ENCODE results near the gene TAP2. TPM values are rescaled to one million over a fixed set of nuclear protein-coding genes. Genes with fewer than 3 reads are reported as not detected.
"Not testable (repeated sequence)": the region's sequence is repeated elsewhere in the genome, so short reads cannot be mapped to it uniquely, and the experiment has no call there.

The TAP2 gene
- polyA plus RNA-seq, 1 donor from 2014 or later, result 1.2 TPM

GRCh38 chr6:32882879-32883250 lies 44.3 kb upstream of the TAP2 start:
- Histone ChIP-seq H3K9me2 (ENCODE audit: insufficient read depth, low read length) (no peaks in the 10 kb centered on the region), H3K36me3 (ENCODE audit: insufficient read depth, low read length) (no peaks in the 10 kb centered on the region), H2AFZ (ENCODE audit: low read depth, low read length) (no peak overlapping the region), H3K27me3 (ENCODE audit: insufficient read depth, low read depth, low read length) (no peaks in the 10 kb centered on the region), H3K79me2 (replicated peaks; ENCODE audit: insufficient read depth, low read length) (no peaks in the 10 kb centered on the region), H3K9me3 (ENCODE audit: low read length) (no peaks in the 10 kb centered on the region), H4K20me1 (ENCODE audit: insufficient read depth) (no peaks in the 10 kb centered on the region), H3K4me3 (ENCODE audit: low read length) (no peak overlapping the region), H3K27ac (ENCODE audit: low read length) (no peak overlapping the region), H3K9ac (ENCODE audit: low read length) (no peak overlapping the region), H3F3A (ENCODE audit: insufficient read depth, low read length, poor library complexity, severe bottlenecking) (no peaks in the 10 kb centered on the region), H3K4me2 (ENCODE audit: low read length) (no peak overlapping the region)
- TF ChIP-seq TAF1 (IDR thresholded peaks at IDR 0.05; ENCODE audit: low read depth) (no peak), POLR2AphosphoS5 (IDR thresholded peaks at IDR 0.05) (no peak), REST (IDR thresholded peaks at IDR 0.05; ENCODE audit: borderline replicate concordance) (no peak), EP300 (conservative IDR thresholded peaks at IDR 0.05; ENCODE audit: poor library complexity, severe bottlenecking) (no peak), CTCF (IDR thresholded peaks at IDR 0.05; ENCODE audit: poor library complexity, severe bottlenecking) (no peak), EZH2 (IDR thresholded peaks at IDR 0.05; ENCODE audit: borderline replicate concordance, insufficient read depth, low read length, poor library complexity, severe bottlenecking) (no peak), SMC3 (conservative IDR thresholded peaks at IDR 0.05; ENCODE audit: poor library complexity) (no peak), MXI1 (conservative IDR thresholded peaks at IDR 0.05; ENCODE audit: poor library complexity, severe bottlenecking) (no peak), RAD21 (conservative IDR thresholded peaks at IDR 0.05) (no peak)

GRCh38 chr6:32880962-32881361 lies 42.4 kb upstream of the TAP2 start:
- H3K27ac ChIP-seq (ENCODE audit: low read length); H3F3A ChIP-seq (ENCODE audit: insufficient read depth, low read length, poor library complexity, severe bottlenecking); H3K9ac ChIP-seq (ENCODE audit: low read length); H3K4me3 ChIP-seq (ENCODE audit: low read length); H3K27me3 ChIP-seq (ENCODE audit: insufficient read depth, low read depth, low read length); H3K4me2 ChIP-seq (ENCODE audit: low read length); H3K36me3 ChIP-seq (ENCODE audit: insufficient read depth, low read length); H2AFZ ChIP-seq (ENCODE audit: low read depth, low read length); H3K9me3 ChIP-seq (ENCODE audit: low read length); H3K79me2 ChIP-seq (replicated peaks; ENCODE audit: insufficient read depth, low read length); H4K20me1 ChIP-seq (ENCODE audit: insufficient read depth); H3K9me2 ChIP-seq (ENCODE audit: insufficient read depth, low read length): not testable (repeated sequence)

GRCh38 chr6:32879691-32880090 lies 41.2 kb upstream of the TAP2 start:
- Histone ChIP-seq H4K20me1 (ENCODE audit: insufficient read depth) (no peaks in the 10 kb centered on the region), H3K27me3 (ENCODE audit: insufficient read depth, low read depth, low read length) (no peaks in the 10 kb centered on the region), H2AFZ (ENCODE audit: low read depth, low read length) (no peak overlapping the region), H3K9me2 (ENCODE audit: insufficient read depth, low read length) (no peaks in the 10 kb centered on the region), H3K9ac (ENCODE audit: low read length) (no peak overlapping the region), H3K9me3 (ENCODE audit: low read length) (no peaks in the 10 kb centered on the region), H3K27ac (ENCODE audit: low read length) (no peak overlapping the region), H3K36me3 (ENCODE audit: insufficient read depth, low read length) (no peaks in the 10 kb centered on the region), H3K79me2 (replicated peaks; ENCODE audit: insufficient read depth, low read length) (no peaks in the 10 kb centered on the region), H3K4me2 (ENCODE audit: low read length) (no peak overlapping the region), H3F3A (ENCODE audit: insufficient read depth, low read length, poor library complexity, severe bottlenecking) (no peaks in the 10 kb centered on the region), H3K4me3 (ENCODE audit: low read length) (no peak overlapping the region)
- TF ChIP-seq POLR2AphosphoS5 (IDR thresholded peaks at IDR 0.05), result no peak
- no peak for TF ChIP-seq RAD21 (conservative IDR thresholded peaks at IDR 0.05)
- no peak for TF ChIP-seq TAF1 (IDR thresholded peaks at IDR 0.05; ENCODE audit: low read depth)
- no peak for TF ChIP-seq EP300 (conservative IDR thresholded peaks at IDR 0.05; ENCODE audit: poor library complexity, severe bottlenecking)
- no peak for TF ChIP-seq CTCF (IDR thresholded peaks at IDR 0.05; ENCODE audit: poor library complexity, severe bottlenecking)
- no peak for TF ChIP-seq MXI1 (conservative IDR thresholded peaks at IDR 0.05; ENCODE audit: poor library complexity, severe bottlenecking)
- no peak for TF ChIP-seq EZH2 (IDR thresholded peaks at IDR 0.05; ENCODE audit: borderline replicate concordance, insufficient read depth, low read length, poor library complexity, severe bottlenecking)
- TF ChIP-seq SMC3 (conservative IDR thresholded peaks at IDR 0.05; ENCODE audit: poor library complexity), result no peak
- no peak for TF ChIP-seq REST (IDR thresholded peaks at IDR 0.05; ENCODE audit: borderline replicate concordance)
